NCI-H146 treated with DMSO at 0.1 percent for 48 hours (cell line): ENCODE measurements around the gene SGMS1.
"Not testable (repeated sequence)": the region's sequence is repeated elsewhere in the genome, so short reads cannot be mapped to it uniquely, and the experiment has no call there.

Source experiments
- DNase-seq: peaks from one replicate; lab custom pipeline; 2025; ENCODE audit not compliant: unreplicated experiment; lab: John Stamatoyannopoulos, UW

Gene SGMS1

DNA sequence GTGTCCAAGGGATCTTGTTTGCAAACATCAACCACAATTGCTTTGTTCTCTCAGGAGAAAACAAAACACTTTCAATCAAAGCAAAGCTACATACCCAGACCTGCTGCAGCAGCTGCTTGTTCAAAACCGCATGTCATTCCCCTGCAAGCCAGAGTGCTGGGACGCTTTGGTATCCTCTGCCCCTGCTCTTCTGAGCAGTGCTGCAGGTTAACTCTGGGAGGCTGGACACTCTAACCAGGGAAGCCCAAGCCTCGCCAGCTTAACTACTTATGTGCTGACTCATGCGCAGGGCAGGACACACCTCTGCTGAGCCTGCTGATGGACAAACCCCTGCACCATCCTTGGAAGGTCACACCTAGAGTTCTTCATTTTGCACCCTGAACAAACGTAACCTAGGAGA is 344.3 kb downstream of the SGMS1 start:
- no peak for DNase-seq

DNA sequence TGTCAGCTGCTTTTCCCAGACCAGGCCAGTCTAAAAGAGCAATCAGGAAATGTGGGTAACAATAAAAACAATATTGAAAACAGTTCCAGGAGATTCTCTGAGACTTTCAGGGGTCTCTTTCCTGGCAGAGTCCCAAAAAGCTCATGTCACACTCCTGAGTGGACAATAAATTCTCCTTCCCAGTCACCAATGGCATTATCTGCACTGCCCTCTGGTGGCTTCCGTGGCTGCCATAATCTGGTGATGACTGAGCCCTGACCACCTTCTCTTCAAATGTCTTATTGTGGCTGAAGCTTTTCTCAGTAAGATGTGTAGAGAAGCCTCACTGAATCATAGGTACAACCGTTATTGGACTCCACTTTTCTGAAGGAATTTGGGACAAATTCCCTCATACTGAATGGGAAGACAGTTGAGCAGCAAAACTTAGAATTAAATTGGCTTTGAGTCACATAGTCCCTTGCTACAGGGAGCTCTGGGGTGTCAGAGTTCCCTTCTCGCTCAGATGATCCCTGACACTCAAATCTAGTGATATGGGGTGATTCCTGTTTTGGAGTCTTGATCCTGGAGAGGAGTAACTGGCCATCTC is 348.0 kb downstream of the SGMS1 start:
- no peak for DNase-seq

DNA sequence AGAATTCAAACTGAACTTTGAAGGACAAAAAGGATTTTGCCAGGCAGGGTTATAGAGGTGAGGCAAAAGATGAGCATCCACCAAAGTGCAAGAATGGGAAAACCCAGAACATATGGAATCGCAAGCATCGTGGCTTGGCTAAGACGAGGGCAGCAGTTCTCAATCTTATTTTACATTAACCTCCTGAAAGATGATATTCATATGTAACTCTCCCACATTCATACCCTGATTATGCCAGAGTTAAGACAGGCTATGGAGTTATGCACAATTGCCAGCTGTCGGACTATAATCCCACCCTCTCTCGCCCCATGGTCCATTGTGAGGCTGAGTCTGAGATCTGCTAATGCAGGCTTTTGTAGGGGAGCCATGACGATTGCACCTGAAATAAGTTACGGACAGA is 351.2 kb downstream of the SGMS1 start:
- DNase-seq = no peak

DNA sequence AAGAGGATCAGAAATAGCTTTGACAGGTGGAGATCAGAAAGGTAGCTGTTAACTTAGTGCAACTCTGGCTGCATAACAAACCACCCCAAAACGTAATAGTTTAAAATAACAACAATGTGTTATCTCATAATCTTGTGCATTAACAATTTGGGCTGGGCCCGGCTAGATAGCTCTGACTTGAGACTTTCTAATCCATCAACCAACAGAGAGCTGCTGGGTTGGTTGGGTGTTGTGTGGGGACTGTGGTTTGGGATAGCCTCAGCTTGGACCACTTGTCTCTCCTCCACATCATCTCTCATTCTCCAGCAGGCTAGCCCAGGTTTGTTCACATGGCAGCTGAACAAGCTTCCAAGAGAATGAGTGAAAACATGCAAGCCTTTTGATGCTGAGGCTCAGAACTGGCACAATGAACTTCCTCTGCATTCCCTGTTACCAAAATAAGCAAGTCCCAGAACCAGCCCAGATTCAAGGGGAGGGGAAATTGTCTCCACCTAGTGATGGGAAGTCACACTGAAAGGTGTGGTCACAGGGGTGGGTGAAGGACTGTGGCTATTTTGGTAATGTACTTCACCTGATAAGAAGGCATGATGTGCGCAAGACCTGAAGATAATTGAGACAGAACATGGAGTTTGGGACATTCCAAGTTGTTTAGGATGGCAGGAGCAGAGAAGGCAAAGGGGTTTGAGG is 352.0 kb downstream of the SGMS1 start:
- DNase-seq = no peak

DNA sequence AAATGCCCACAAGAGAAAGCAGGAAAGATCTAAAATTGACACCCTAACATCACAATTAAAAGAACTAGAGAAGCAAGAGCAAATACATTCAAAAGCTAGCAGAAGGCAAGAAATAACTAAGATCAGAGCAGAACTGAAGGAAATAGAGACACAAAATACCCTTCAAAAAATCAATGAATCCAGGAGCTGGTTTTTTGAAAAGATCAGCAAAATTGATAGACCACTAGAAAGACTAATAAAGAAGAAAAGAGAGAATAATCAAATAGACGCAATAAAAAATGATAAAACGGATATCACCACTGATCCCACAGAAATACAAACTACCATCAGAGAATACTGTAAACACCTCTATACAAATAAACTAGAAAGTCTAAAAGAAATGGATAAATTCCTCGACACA is 355.9 kb downstream of the SGMS1 start:
- not testable (repeated sequence) for DNase-seq

DNA sequence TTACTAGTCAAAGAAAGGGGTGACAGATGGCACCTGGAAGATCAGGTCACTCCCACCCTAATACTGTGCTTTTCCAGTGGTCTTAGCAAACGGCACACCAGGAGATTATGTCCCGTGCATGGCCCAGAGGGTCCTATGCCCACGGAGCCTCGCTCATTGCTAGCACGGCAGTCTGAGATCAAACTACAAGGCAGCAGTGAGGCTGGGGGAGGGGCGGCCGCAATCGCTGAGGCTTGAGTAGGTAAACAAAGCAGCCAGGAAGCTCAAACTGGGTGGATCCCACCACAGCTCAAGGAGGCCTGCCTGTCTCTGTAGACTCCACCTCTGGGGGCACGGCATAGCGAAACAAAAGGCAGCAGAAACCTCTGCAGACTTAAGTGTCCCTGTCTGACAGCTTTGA is 361.1 kb downstream of the SGMS1 start:
- DNase-seq = not testable (repeated sequence)

DNA sequence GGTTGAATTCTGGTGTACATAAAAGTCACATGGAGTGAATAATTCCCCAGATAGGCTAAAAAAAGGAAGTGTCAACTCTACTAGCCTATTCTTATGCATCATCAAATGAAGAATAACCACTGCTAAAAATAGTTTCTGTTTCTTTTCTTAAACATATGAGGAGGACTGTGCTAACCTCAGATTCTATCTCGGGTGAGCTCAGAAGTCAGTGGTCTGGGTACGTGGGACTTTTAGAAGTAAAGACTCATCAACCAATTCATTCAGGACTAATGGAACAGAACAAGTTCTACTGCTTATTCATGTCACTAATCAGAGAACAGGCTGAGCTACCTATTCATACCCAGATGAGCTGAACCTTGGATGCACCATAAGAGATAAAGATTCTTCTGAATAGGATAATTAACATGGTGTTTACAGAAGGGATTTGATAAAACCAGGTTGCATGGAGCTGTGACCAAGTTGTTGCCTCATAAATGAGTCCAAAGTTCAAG is 362.9 kb downstream of the SGMS1 start:
- DNase-seq = no peak
